Body of pancreas (tissue), 4 donors: Measurements from ENCODE around the gene SLBP.

Experiments used
- POLR2A ChIP-seq, 3 donors: fragments of 450-650 bp; IDR thresholded peaks; one replicate each; pipeline ENCODE4 v1.6.1; 2016; ENCODE audit warnings: antibody characterized with exemption in 3 of 3, mild to moderate bottlenecking in 2 of 3
- TF ChIP-seq, protein P1 (sequence below), 7 experiments: fragments of 450-650 bp in 4 of 7; fragments of 200-600 bp in 3 of 7; sonication (generic) in 3 of 7; IDR thresholded peaks; one replicate each; pipeline ENCODE4 v1.5.1; 2016 to 2019; ENCODE audit warnings: antibody characterized with exemption in 7 of 7

GRCh38 chr4:1675136-1675801 lies 36.9 kb downstream of the SLBP start:
- TF ChIP-seq, protein P1, sequence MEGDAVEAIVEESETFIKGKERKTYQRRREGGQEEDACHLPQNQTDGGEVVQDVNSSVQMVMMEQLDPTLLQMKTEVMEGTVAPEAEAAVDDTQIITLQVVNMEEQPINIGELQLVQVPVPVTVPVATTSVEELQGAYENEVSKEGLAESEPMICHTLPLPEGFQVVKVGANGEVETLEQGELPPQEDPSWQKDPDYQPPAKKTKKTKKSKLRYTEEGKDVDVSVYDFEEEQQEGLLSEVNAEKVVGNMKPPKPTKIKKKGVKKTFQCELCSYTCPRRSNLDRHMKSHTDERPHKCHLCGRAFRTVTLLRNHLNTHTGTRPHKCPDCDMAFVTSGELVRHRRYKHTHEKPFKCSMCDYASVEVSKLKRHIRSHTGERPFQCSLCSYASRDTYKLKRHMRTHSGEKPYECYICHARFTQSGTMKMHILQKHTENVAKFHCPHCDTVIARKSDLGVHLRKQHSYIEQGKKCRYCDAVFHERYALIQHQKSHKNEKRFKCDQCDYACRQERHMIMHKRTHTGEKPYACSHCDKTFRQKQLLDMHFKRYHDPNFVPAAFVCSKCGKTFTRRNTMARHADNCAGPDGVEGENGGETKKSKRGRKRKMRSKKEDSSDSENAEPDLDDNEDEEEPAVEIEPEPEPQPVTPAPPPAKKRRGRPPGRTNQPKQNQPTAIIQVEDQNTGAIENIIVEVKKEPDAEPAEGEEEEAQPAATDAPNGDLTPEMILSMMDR (IDR thresholded peaks at IDR 0.05), result no peak
- TF ChIP-seq POLR2A (IDR thresholded peaks at IDR 0.05), result no peak
